NCI-H345 treated with DMSO at 0.1 percent for 48 hours (cell line): ENCODE results near the gene FSTL5.
"Not testable (repeated sequence)": the region's sequence is repeated elsewhere in the genome, so short reads cannot be mapped to it uniquely, and the experiment has no call there.

ENCODE experiments used
- DNase-seq: peaks from one replicate; lab custom pipeline; 2025; ENCODE audit not compliant: unreplicated experiment; lab: John Stamatoyannopoulos, UW

FSTL5 gene

DNA sequence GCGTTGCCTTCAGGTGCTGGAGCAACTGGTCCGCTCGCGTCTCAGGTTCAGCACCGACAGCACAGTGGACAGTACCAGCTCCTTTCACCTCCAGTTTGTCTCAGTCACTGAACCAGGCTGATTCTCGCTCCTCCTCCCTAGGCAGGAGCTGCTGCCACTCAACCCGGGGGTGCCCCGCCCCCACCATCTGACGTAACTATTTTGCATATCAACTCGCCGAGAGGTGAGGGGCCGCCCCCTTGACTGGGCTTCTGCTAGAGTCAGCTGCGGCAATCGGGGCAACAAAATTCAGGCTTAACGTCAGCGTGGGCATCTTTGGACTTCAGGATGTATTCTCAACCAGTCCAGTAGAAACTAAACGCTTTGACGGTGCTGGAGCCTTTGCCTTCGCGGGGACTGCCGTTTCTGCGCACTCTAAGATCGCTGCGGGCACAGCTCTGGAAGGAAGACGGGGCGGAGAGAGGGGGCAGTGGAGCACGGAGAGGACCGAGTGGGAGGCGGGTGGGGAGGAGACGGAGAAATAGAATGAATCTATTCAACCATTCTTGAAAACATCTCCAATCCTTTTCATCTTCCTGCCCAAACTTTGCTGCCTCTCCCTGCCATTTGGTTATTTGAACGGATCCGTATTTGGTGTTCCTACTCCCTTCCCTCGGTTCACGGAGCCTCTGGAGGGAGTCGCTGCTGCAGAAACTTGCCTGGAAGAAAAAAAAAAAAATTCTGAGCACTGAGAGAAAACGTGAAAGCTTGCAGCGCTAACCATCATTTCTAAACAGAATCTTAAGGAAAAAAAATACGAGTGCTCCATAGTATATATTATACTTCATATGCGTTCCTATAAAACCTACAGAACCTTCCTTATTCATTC, at the start of gene FSTL5:
TSS of gene FSTL5 (minus strand) at position 109 of the 868 bp plus-strand sequence. CDS start 52,604 bp downstream, outside the sequence.
- no peak for DNase-seq

DNA sequence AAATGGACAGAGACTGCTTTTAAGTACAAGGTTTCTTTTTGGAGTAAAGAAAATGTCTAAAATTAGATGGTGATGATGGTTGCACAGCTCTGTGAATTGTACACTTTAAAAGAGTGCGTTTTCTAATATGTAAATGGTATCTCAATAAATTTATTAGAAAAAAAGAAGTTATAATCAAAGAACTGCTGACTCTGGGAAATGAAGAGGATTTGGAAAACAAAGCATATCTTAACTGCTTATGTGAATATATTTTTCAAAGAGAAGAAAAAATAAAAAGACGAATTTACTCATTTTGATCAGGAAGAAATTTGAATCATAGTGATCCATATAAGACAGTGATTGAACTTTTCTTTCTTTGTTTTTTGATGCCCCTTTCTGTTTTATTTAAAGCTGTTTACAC, 45.9 kb upstream of the FSTL5 start:
- DNase-seq: no peak

DNA sequence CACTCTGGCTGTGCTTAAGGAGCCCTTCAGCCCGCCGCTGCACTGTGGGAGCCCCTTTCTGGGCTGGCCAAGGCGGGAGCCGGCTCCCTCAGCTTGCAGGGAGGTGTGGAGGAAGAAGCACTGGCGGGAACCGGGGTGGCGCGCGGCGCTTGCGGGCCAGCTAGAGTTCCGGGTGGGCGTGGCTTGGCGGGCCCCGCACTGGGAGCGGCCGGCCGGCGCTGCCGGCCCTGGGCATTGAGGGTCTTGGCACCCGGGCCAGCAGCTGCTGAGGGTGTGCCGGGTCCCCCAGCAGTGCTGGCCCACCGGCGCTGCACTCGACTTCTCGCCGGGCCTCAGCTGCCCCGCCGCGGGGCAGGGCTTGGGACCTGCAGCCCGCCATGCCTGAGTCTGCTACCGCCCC, 39.7 kb upstream of the FSTL5 start:
- not testable (repeated sequence) for DNase-seq

DNA sequence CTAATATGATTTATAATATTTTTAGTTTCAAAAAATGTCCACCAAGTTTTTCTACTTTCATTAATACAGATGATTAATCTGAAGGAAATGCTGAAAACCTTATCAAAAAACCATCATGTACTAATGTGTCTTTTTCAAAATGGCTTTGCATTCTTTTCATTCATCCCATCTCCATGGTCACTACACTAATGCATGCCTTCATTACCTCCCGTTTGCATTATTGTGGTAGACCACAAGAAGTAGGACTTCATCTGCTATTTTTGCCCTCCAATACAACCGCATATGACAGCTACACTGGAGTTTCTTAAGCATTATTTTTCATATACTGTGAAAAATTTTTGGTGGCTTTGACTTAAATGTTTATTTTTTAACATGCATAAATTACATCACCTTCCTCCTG, 37.9 kb upstream of the FSTL5 start:
- DNase-seq: no peak

DNA sequence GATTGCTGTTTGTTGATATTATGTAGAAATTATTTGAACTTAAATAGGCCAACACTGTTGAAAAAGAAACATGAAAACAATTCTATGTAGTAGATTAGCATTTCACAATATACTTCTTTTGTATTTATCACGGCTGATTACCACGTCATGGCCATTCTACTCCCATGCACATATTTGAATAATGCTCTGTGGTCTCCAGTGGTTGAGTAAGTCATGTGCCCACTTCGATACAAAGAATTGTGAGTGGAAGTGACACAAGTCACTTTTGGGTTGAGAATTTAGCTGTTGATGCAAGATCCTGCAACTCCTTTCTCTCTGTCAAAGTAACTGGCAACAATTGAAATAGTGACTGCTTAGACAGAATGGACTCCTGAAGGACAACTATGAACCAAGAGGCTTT, 6.7 kb upstream of the FSTL5 start:
- no peak for DNase-seq

DNA sequence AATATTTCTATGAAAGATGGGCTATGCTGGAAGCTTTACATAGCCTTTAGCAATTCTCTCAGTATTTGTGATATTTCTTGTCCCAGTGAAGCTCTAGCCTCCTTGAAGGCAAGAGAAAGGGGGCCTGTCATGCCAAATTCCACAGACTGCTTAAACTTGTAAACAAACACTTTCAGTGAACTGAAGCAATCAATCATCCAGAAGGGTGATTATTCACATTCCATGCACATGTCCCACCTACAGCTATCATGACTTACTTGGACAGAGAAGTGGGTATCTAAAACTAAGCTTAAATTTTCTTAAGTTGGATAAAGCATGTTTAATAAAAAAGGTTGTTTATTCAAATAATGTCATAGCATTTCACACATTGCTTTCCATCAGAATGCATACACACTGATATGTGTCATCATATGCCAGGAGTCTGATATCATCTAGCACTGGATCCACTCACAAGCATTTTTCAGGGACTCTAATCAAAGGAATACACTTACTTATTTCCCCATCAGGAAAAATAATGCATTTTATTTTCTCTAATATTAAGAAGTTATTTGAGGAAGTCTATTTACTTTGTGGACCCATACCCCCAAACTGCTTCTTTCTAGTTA, 1.2 kb upstream of the FSTL5 start:
- DNase-seq: no peak

DNA sequence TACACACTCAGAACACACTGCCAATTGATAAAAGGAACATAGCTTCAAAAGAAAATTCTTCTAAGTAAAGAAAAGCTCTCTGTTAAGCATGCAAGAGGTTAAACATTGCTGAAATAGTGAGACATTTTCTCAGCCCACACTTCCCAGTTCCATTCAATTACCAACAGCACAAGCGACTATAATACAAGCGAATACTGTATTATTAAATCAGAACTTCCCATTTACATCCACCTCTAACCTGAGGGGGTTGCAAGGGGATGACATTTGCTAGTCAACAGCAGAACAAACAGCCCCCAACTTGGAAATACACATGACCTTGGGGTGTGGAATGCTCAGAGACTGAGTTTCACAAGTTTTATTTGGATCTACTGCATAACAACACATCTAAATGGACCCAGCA, 1.1 kb downstream of the FSTL5 start:
- DNase-seq: no peak

DNA sequence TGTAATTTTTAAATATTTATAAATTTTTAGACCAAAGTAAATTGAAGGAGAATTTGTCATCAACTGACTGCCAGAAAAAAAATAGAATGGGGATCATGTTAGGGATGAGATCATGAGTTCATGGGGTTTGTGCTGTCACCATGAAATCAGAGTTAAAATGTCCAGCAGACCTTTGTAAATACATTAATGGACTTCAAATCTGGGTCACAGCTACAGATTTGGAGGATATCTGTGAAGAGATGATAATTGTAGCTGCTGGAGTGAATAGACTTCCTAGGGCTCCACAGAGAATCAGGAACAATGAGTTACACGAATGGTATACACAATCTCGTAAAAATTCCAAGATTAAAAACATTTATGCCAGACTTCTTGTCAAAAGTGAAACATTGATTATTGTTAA, 6.6 kb downstream of the FSTL5 start:
- no peak for DNase-seq

DNA sequence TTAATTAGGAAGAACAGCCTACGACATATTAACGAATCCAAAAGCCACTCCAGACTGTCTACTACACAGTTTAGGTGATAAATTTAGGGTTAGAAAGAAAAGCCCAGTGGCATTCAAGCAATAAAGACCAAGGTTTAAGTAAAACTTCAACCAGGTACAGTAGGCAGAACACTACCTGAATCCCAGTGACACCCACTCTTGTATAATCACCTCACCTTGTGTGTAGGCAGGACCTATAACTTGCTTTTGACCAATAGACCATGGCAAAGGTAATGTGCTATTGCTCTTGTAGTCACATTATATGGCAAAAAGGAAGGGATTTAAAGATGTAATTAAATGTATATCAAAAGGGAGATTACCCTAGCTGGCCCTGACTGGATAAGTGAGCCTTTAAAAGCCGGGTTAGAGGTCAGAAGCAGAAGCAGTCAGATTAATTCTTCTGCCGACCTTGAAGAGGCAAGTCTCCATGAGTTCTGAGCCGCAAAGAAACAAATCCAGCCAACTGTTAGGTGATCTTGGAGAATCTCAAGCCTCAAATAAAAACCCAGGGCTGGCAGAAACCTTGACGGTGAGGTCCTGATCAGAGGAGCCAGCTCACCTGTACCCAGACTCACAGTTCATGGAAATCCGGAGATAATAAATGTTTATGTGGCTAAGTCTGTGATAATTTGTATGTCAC, 8.8 kb downstream of the FSTL5 start:
- no peak for DNase-seq

DNA sequence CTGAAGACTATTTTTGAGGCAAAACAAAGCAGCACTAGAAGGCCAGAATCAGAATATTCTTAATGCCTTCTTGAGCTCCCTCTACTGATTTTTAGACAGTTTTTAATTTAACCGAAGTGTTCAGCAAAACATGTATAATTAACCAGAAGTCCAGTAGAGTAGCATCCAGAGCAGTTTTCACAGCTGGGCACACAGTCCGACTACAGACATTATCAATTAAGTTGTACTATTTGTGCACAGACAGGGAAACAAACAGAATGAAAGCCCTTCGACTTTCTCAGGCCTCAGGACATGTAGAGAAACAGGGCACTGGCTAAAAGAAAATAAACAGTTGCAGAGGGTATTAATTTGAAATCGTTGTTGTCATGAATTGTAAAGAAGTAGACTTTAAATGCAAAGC, 11.9 kb downstream of the FSTL5 start:
- DNase-seq: no peak

DNA sequence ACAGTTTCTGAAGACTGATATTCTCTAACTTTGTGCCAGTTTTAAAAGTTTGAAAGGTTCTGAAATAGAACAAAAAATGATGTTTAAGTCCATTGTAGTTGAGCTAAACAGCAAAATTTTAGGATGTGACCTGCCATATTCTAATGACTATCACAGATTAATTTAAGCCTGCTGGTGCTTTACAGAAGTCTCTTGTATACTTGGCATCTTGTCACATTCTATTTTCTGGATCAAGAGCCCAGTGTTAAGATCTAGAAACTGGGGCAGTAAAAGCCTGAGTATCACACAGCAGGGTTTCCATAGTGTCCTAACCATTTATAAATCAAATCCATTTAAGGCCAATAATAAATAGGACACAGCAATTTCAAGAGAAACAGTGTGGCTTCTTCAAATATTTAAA, 12.4 kb downstream of the FSTL5 start:
- no peak for DNase-seq

DNA sequence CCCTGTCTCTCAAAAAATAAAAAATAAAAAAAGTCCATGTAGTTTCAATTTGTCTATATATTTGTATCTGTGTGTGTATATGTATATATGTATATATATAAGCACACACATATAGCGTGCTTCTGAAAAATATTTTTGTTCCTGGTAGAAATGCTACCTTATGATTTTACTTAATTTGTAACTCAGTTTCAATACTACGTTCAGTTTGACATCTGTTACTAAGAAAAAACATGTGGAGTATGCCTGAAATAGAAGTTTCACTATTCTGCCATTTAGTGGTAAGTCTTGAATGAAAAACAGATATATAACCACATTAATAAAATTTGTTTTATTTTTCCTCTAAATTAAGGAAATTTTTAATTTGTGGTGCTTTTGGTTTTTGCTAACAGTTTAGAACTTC, 14.2 kb downstream of the FSTL5 start:
- no peak for DNase-seq

DNA sequence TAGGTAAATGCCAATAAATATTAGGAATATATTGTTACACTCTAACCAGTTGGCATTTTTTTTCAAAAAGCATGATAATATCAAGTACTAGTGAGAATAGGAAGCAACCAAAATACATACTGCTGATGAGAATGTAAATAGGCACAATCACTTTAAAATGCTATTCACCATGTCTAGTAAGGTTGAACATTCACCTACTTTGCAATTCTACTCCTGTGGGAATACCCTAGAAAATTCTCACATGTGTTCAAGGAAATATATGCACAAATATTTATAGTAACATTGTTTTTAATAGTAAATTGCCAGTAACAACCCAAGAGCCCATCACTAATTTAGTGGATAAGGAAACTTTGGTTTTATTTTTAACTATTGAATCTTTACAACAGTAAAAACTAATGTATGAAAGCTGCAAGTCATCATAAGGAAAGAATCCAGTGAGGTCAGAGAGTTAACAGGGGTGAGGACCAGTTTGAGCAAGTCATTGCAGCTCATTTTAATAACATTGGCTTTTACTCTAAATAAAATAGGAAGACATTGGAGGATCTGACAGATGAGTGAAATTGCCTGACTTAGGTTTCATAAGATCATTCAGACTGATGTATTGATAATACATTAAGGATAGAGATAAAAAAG, 23.6 kb downstream of the FSTL5 start:
- no peak for DNase-seq

DNA sequence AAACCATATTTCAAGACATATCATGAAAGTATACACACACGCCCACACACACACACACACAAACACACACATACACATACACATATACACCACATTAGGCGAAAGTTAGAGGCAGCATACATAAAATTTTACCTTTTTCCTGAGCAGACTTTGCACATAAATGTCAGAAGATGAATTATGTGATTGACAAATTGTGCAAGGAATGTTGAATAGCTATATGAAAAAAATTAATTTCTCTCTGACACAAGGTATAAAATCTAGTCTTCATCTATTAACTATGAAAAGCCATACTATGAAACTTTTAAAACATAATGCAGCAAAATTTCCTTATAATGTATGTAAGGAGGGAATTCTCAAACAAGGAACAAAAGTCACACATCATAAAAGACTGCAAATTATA, 24.4 kb downstream of the FSTL5 start:
- no peak for DNase-seq

DNA sequence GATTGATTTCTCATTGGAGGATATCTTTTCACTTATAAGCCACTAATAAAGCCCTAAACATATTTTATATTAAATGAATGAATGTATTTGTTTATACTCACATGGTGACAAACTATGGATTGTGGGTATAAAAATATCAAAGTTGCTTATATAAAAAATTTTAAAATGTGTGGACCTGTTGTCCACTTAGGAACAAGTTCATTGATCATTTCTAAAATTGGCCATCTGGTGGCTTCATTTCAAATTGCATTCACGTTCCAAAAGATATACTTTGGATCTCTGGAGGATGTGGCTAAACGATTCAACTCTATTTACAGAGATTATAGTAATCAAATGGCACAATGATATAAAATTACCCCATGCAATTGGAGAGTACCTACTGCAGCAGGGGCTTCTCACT, 32.5 kb downstream of the FSTL5 start:
- no peak for DNase-seq

DNA sequence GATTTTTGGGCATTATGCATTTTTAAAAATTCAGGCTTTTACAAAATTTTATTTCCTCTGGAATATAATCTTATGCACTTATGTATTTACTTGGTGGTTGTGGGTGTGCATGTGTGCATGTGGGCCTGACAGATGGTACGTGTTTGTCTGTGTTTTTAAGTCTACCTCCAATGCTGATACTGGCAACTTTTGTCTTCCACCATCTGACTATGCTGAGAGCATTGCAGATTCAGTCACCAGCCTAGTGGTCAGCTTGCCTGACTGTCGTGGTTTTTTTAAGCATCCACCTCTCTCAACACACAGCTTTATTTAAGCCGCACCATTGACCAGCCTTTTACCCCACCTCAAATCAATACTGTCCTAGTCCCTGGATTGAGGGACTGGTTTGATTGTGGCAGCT, 37.1 kb downstream of the FSTL5 start:
- no peak for DNase-seq

DNA sequence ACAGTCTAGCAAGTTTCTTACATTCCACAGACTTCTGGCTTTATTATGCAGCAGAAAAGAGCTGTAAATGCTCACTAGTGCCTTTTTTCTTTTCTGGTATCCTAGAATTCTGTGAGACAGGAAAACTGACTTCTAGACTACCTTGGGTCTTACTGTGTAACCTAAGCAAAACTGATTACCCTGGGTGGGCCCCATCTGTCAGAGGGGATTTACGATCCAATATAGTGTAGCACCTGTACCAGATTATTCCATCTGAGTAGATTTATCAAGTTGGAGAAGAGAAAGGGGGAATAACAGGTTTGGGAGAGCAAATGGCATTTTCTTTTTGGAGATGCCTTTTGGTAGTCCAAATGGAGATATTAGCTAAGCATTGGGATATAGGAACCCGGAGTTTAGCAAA, 46.7 kb downstream of the FSTL5 start:
- no peak for DNase-seq

DNA sequence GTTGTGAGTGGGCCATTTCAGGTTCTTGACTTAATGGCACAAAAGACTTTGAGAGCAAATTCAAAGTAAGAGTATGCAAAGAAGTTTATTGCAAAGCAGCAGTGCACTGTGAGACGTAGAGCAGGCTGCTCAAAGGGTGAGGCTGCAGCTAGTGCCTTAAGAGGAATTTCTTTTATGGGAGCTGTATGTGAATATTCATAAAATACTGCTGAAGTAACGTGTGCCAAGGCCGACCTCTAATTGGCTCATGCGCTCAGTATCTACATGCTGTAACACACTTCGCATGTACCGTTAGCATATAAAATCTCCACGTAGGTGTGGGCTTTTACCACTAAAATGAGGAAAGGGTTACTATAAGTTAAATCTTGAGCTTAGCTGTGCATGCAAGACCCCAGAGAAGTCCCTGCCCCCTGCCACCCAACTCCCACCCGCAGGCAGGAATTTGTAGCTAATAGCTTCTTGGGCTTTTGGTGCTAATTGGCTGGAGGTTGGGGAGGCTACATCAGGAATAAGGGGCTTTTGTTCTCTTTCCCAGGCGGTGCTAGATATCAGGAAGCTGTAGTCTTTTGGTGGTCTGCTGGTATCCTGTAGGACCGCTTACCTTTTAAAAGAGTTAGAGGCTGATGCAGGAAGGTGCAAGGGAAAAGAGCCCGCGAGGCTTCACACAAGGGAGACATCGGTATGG, 47.6 kb downstream of the FSTL5 start:
- DNase-seq: no peak

DNA sequence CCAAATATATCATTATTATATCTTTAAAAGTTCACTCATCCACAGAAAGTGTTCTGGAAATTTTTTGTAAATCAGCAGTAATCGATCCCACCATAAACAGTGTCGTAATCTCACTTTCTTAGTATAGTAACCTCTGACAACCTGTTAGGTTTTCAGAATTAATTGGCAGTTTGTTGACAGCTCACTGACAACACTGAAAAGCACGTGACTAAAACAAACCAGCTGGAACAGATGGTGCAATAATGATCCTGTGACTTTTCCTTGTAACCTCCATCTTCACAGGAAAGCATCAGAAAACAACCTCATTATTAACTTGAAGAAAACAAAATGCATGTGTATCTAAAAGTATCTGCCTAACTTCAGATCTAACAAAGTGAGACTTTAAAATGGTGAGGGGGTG, 48.5 kb downstream of the FSTL5 start:
- DNase-seq: no peak

DNA sequence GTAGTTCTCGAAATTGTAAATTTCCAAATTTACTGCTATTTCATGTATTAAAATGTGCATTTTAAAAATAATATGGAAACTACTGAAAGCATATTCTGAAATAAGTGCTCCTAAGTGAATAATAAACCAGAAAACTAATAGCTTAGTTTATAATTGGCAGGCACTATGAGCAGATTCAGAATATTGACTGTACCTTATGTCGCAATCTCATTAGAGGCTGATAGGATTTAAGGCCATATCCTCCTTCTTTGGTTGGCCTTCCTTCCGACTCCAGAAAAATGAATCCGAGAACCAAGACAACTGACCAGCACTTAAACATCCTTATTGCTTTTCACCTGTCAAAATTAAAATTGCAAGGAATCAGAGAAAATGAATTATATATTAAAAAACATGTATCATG, 52.7 kb downstream of the FSTL5 start:
- DNase-seq: no peak

DNA sequence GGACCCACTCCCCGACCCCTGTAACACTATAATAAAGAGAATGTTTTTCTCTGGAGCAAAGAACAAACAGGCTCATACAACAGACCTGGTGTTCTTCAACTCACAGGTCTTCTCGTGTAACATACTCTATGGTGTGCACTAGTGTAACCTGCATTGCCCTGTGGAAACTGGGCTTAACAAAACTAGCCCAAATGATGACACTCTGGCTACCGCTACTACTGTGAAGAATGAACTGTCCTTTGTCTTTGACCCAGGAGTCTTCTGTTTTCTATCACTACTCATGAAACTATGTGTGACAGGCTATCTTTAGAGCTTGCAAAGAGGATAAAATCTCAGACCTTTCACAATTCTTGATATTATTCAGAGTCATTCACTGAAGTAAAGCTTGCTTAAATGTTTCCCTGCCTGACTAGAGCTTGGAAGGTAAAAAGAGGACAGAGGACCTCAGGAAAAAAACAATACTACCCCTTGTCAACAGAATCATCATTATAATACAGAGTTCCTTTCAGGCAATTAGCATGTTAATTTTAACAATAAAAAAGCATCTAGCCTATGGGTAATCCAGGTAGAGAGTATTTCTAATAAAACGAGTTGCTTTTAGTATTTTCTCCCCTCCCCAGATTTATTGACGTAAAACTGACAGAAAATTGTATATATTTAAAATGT, 59.2 kb downstream of the FSTL5 start:
- no peak for DNase-seq
